Measurements from ENCODE around the gene PTBP1.

- no peak for TF ChIP-seq SUZ12 (IDR thresholded peaks at IDR 0.05; ENCODE audit: extremely low read depth, insufficient read depth, insufficient read length)
- TF ChIP-seq YY1 (IDR thresholded peaks at IDR 0.05; ENCODE audit: insufficient read depth, insufficient read length) = no peak
These were observed 48.7 kb downstream of the PTBP1 start for GRCh38 chr19:845707-846521.
